Liver (tissue), 2 donors: Measurements from ENCODE around the gene TFB2M.

ENCODE experiments used
- TF ChIP-seq, protein P1 (sequence below): IDR thresholded peaks from 2 replicates; pipeline ENCODE4 v1.6.1; 2016; ENCODE audit warnings: antibody characterized with exemption
- TF ChIP-seq, protein P2 (sequence below): fragments of 150-350 bp; IDR thresholded peaks from 2 replicates; pipeline ENCODE4 v1.5.1; 2017; ENCODE audit warnings: improper control_type of control experiment, low read depth, low read length; ENCODE audit not compliant: missing input control
- donor health status: healthy.

DNA sequence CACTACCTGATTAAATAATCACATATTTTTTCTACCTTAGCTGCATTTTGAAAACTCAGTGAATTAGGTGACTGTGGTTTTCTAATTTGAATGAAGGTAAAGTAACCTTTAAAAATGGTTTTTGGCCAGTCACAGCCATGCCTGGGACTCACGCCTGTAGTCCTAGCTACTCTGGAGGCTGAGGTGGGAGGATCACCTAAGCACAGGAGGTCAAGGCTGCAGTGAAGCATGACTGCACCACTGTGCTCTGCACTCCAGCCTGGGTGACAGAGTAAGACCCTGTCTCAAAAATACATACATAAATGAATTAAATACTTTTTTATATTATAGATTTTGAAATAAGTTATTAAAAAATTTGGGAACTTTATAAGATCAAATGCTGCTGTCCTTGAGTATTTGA is 5.9 kb upstream of the TFB2M start:
- TF ChIP-seq, protein P1, sequence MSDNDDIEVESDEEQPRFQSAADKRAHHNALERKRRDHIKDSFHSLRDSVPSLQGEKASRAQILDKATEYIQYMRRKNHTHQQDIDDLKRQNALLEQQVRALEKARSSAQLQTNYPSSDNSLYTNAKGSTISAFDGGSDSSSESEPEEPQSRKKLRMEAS = no peak
- TF ChIP-seq, protein P2, sequence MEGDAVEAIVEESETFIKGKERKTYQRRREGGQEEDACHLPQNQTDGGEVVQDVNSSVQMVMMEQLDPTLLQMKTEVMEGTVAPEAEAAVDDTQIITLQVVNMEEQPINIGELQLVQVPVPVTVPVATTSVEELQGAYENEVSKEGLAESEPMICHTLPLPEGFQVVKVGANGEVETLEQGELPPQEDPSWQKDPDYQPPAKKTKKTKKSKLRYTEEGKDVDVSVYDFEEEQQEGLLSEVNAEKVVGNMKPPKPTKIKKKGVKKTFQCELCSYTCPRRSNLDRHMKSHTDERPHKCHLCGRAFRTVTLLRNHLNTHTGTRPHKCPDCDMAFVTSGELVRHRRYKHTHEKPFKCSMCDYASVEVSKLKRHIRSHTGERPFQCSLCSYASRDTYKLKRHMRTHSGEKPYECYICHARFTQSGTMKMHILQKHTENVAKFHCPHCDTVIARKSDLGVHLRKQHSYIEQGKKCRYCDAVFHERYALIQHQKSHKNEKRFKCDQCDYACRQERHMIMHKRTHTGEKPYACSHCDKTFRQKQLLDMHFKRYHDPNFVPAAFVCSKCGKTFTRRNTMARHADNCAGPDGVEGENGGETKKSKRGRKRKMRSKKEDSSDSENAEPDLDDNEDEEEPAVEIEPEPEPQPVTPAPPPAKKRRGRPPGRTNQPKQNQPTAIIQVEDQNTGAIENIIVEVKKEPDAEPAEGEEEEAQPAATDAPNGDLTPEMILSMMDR = no peak
